Mesodermal cell (in vitro differentiated cells): ENCODE results near the gene KAT6B.

Experiments
- H3K27ac ChIP-seq: 2 replicates; pipeline ENCODE4 v1.7.0; 2013; ENCODE audit warnings: mild to moderate bottlenecking, low read depth, low read length, moderate library complexity; ENCODE audit not compliant: severe bottlenecking
- H3K36me3 ChIP-seq: 2 replicates; pipeline ENCODE4 v1.7.1; 2013; ENCODE audit warnings: mild to moderate bottlenecking, low read length, moderate library complexity; ENCODE audit not compliant: control insufficient read depth, insufficient read depth
- H3K4me1 ChIP-seq: one replicate; pipeline ENCODE4 v1.7.1; 2013; ENCODE audit warnings: mild to moderate bottlenecking, low read length; ENCODE audit not compliant: insufficient read depth, control insufficient read depth, poor library complexity, severe bottlenecking
- H3K4me3 ChIP-seq: 2 replicates; pipeline ENCODE4 v1.7.0; 2013; ENCODE audit warnings: low read length, control low read depth, mild to moderate bottlenecking; ENCODE audit not compliant: insufficient read depth, poor library complexity, severe bottlenecking; ENCODE audit errors: extremely low read depth
- H3K9me3 ChIP-seq: 2 replicates; pipeline ENCODE4 v1.7.1; 2013; ENCODE audit warnings: mild to moderate bottlenecking, low read length, moderate library complexity; ENCODE audit not compliant: control insufficient read depth
- WGBS, 2 experiments: methylation state at CpG; one replicate each; pipeline ENCODE4 v1.1.5; 2013; ENCODE audit warnings: missing lambda C conversion rate in 2 of 2; ENCODE audit not compliant: insufficient coverage in 2 of 2; 5-methylcytosine and 5-hydroxymethylcytosine counted together

The KAT6B gene

DNA sequence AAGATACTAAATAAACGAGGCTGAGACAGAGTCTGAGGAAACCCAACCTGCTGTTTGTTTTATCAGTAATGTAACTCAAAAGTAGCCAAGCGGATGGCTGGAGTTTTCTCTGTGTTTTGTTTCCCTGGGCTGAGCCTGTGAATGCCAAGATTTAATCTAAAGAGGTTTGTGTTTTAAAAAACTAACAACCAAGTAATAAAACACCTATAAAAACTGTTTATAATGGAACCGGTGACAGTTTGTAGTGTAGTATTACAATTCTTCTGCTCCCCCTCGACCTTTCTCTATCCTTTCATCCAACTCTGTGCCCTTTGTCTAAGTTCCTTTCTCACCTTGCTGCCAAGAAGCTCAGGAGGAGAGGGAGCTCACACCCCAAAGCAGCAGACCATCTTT, 2.6 kb upstream of the KAT6B start:
- no peak overlapping the region for H3K4me3 ChIP-seq
- no peaks in the 10 kb centered on the region for H3K36me3 ChIP-seq
- H3K4me1 ChIP-seq = peaks cover 7% of the 10 kb centered on the region
- WGBS, 2 experiments = 79 to 89% methylated on average over 1 to 2 of the region's 4 CpGs
- no peak overlapping the region for H3K27ac ChIP-seq
- no peaks in the 10 kb centered on the region for H3K9me3 ChIP-seq

DNA sequence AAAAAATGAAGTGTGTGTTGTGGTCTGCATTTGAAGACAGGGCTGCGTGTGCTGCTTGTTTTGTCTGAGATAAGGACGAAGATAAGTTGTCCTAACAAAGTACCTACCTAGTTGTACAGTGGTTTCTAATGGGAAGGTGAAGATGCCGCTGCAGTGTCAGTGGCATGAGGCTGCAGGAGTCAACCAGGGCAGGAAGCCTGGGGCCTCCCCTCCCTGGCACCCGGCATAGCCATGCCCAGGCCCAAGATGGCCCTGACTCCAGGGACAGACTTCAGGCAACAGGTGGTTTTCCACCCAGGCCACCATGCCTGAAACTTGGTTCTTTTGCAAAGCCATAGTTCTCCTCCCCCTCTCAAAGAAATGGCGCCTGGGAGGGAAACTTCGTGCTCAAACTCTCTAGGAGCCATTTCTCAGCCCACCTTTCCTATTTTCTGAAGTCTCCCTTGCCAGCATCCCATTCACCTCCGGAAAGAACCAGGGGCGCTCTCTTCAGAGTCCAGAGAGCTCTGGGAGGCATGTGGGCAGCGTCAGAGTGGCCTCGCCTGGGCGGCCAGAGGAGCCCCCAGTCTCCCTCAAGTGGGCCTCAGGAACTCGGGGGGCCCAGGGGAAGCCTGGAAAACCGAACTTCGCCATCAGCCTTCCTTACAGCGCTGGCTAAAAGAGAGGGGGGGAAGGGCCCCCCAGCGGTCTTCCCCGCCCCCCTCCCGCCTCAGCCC, 2.1 kb upstream of the KAT6B start:
- no peaks in the 10 kb centered on the region for H3K9me3 ChIP-seq
- no peaks in the 10 kb centered on the region for H3K36me3 ChIP-seq
- H3K4me1 ChIP-seq = peaks cover 7% of the 10 kb centered on the region
- no peak overlapping the region for H3K27ac ChIP-seq
- peak overlapping the region; percentile 88 for H3K4me3 ChIP-seq
- 54 to 73% methylated on average over 5 to 10 of the region's 18 CpGs for WGBS, 2 experiments

DNA sequence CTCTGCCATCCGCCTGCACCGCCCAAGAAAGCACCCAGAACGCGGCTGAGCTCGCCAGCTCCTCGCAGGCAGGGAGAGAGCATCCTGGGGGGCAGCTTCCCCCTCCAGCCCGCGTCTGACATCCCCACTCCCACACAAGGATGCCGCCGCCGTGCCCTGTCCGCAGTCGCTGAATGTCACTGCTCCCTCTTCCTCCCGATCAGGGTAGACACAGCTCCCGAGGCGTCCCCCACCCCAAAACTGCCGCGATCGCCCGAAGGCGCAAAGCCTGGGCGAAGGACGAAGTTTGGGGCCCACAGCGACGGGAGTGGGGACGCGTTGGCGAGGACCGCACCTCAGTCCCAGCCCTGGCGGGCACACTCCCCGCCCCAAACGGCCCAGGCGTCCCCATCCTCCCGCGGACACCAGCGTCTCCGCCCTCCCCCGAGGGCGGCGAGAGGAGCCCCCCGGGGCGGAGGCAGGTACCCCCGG, 1.5 kb upstream of the KAT6B start:
- no peaks in the 10 kb centered on the region for H3K9me3 ChIP-seq
- H3K27ac ChIP-seq = no peak overlapping the region
- H3K36me3 ChIP-seq = no peaks in the 10 kb centered on the region
- WGBS, 2 experiments = 0% methylated on average over 23 to 26 of the region's 43 CpGs
- H3K4me1 ChIP-seq = peaks cover 7% of the 10 kb centered on the region
- peak overlapping the region; percentile 88 for H3K4me3 ChIP-seq

DNA sequence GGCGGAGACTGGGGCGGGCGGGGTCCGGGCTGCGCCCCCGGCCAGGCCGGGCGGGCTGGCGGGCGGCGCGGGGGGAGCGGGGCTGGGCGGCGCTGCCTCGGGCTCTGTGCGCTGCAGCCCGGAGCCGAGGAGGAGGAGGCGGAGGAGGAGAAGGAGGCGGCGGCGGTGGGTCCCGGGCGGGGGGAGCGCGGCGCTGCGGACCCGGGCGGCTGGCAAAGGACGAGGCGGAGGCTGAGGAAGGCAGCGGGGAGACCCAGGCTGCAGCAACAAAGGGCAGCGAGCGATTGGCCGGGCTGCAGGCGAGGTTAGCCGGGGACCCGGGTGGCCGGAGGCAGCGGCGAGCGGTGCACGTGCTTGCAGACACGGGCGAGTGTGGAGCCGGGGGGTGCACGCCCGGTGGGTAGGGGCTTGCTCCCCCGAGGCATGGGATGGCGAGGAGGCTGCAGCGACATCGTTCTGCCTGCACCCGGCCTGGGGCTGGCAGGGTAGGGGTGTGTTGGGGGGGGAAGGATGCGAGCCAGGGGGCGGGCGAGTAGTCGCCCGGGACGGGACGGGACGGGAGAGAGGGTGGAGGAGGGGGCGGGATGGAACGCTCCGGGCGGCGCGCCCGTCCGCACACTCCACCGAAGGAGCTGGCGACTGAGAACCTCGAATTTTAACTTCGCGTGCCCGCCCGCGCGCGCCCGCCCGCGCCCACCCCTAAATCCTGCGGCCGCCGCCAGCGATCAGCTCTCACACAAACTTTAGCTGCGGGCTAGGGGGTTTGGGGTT, 844 bp upstream of the KAT6B start:
- Histone ChIP-seq H3K27ac (peak overlapping the region; percentile 86), H3K36me3 (no peaks in the 10 kb centered on the region), H3K4me1 (peaks cover 7% of the 10 kb centered on the region), H3K9me3 (no peaks in the 10 kb centered on the region), H3K4me3 (peak overlapping the region; percentile 88)
- WGBS, 2 experiments = 0% methylated on average over 23 to 49 of the region's 89 CpGs

DNA sequence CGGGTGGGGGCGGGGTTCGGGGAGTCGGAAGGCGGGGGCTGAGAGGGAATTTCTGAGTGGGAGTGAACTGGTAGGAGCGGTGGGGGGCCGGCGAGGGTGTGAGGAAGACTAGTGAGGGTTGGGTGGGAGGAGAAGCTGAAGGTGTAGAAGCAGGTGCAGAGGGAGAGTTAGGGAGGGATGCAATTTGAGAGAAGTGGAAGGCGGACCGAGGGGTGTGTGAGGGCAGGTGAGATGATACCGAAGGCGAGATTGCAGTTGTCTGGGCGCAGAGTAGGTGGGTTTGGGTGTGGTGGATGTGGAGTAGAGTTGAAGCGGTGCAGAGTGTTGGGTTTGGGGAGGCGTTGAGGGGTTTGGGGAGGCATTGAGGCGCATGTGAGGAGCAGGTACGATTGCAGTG, 643 bp downstream of the KAT6B start:
- H3K36me3 ChIP-seq = no peaks in the 10 kb centered on the region
- peaks cover 7% of the 10 kb centered on the region for H3K4me1 ChIP-seq
- no peak overlapping the region for H3K27ac ChIP-seq
- no peaks in the 10 kb centered on the region for H3K9me3 ChIP-seq
- peak overlapping the region; percentile 88 for H3K4me3 ChIP-seq
- WGBS, 2 experiments = 16 to 20% methylated on average over 10 to 14 of the region's 17 CpGs

DNA sequence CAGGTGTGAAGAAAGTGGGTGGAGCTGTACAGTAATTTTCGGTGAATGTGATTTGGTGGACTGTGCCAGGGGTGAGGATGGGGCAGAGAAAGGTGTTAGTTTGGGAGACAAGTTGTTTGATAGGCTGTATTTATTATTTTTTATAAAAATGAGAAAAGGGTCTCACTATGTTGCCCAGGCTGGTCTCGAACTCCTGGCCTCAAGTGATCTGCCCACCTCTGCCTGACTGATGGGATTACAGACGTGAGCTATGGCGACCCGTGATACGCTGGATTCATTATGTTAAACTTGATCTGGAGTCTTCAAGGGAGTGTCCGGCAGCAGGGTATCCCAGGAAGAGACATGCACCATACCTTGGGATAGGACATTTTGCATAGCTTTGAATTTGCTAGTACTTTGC, 1.3 kb downstream of the KAT6B start:
- Histone ChIP-seq H3K4me3 (peak overlapping the region; percentile 88), H3K27ac (no peak overlapping the region), H3K36me3 (no peaks in the 10 kb centered on the region), H3K9me3 (no peaks in the 10 kb centered on the region), H3K4me1 (peaks cover 7% of the 10 kb centered on the region)
- 91 to 92% methylated on average over 7 of the region's 7 CpGs for WGBS, 2 experiments

DNA sequence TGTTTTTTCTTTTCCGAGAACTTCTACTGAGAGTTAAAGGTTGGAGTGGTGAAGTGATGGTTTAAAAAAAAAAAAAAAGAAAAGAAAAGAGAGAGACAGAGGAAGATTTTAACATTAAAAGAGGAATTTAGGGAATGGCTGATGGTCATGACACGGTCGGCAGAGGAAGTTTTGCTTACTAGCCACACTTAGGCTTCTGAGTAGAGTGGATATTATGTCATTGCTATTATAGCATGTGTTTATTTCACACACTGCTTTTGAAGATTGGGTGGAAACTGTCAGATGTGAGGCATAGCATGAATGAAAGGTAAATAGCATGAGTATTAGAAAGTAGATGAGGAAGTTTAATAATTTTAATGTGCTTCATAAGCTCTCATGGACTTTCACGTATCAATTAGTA, 2.5 kb downstream of the KAT6B start:
- H3K36me3 ChIP-seq = no peaks in the 10 kb centered on the region
- no peaks in the 10 kb centered on the region for H3K9me3 ChIP-seq
- peaks cover 6% of the 10 kb centered on the region for H3K4me1 ChIP-seq
- H3K4me3 ChIP-seq = no peak overlapping the region
- no peak overlapping the region for H3K27ac ChIP-seq
- whole genome bisulfite sequencing, 2 experiments = 97 to 100% methylated on average over 4 of the region's 4 CpGs

DNA sequence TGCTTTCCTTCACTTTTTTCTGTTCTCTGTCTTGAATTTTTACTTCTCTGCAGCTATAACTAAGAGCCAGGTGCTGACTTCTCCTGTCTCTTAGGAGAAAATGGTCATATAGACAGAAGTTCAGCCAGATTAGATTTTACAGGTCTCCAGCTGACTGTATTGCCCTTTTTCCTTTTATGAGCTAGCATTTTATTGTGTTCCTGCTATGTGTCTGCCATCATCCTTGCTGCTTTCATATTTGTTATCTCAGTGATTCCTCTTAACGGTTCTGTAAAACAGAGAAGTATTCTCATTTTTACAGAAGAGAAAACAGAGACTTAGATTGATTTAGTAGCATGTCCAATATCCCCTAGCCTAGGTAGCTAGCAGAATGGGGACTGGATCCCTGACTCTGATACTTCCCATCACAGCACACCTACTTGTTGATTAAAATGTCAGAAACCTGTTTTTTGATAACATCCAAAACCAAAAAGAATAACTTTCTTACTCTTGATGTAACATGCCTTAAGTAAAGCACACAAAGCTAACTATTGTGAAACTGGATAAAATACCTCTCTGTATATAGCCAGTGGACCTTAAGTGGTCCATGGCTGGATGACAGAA, 5.2 kb downstream of the KAT6B start:
- no peak overlapping the region for H3K4me3 ChIP-seq
- H3K36me3 ChIP-seq = no peaks in the 10 kb centered on the region
- WGBS, 2 experiments = 67% methylated on average over 1 of the region's 1 CpG; no CpG with 5 or more reads in 1 of the 2 experiments
- no peaks in the 10 kb centered on the region for H3K9me3 ChIP-seq
- no peaks in the 10 kb centered on the region for H3K4me1 ChIP-seq
- H3K27ac ChIP-seq = no peak overlapping the region

DNA sequence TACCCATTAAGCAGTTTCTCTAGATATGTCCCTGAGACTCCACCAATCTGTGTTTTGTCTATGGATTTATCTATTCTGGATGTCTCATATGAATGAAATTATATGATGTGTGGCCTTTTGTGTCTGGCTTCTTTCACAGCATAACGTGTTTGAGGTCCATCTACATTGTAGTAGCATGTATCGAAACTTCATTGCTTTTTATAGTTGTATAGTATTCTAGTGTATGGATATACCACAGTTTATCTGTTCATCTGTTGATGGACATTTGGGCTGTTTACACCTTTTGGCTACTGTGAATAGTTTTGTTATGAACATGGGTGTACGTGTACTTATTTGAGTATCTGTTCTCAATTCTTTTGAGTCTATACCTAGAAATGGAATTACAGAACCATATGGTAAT, 9.6 kb downstream of the KAT6B start:
- Histone ChIP-seq H3K27ac (no peak overlapping the region), H3K36me3 (no peaks in the 10 kb centered on the region), H3K4me1 (no peaks in the 10 kb centered on the region), H3K4me3 (no peak overlapping the region), H3K9me3 (no peaks in the 10 kb centered on the region)
- WGBS, 2 experiments = 100% methylated on average over 1 to 2 of the region's 3 CpGs

DNA sequence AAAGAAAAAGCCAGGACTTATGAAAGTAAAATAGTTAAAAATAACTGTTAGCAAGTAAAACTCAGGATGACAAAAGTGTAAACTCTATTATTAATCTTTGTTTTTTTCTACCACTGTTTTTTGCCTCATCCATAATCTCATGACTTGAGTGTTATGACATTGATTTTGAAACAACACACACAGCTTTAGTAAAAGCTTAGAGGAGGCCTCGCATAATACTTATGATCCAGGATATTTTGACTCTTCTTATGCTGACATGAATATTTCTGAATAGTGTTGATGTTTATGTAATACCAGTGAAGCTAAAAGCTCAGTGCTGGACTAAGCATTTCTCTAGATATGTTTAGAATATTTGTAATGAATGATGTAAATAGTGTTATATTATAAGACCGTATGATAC, 10.5 kb downstream of the KAT6B start:
- Histone ChIP-seq H3K36me3 (no peaks in the 10 kb centered on the region), H3K4me1 (no peaks in the 10 kb centered on the region), H3K4me3 (no peak overlapping the region), H3K27ac (no peak overlapping the region), H3K9me3 (no peaks in the 10 kb centered on the region)
- no CpG with 5 or more reads among the region's 2 CpGs for WGBS, 2 experiments
